ENCODE measurements around the gene AGAP3. TPM values are rescaled to one million over a fixed set of nuclear protein-coding genes. Genes with fewer than 3 reads are reported as not detected.

The AGAP3 gene
- total RNA-seq, 1 donor from 2014 or later: 152 TPM

DNA sequence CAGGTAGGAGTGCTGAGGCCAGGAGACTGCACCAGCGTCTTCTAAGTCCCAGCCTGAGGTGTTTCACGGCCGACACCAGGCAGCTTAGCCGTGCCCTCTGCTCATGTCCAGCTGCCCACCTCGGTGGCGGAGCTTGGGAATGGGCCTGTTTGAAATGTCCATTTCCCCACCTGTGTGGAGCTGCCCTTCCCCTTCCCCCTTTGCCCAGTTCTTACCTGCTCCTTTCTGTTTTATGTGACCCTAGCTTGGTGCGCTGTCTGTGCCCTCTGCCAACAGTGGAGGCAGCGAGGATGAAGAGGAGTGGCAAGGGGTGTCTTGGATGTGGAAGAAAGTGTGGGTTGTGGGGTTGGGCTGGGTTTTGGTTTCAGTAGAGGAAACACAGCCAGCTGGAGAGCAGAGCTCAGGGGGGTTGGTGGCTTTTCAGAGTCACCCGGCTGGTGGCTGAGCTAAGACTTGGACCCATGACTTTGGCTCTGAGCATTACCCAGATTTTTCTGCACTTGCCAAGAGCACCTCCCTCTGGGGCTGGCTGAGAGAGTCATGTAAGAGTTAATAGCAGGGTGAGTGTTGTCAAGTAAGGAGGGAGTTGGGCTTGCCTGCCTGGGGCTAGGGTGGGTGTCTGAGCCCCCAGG, 43.8 kb downstream of the AGAP3 start:
- H3K36me3 ChIP-seq: peaks cover 79% of the 10 kb centered on the region
- no peaks in the 10 kb centered on the region for H3K9me3 ChIP-seq
- H3K4me1 ChIP-seq: no peaks in the 10 kb centered on the region
- intact Hi-C loops (cut with DNase I): no loop called here
- ATAC-seq: no peak
- H3K27ac ChIP-seq: no peak overlapping the region
- no peak overlapping the region for H3K4me3 ChIP-seq
- no peaks in the 10 kb centered on the region for H3K27me3 ChIP-seq
- DNase-seq: no peak
- TF ChIP-seq, protein P1, sequence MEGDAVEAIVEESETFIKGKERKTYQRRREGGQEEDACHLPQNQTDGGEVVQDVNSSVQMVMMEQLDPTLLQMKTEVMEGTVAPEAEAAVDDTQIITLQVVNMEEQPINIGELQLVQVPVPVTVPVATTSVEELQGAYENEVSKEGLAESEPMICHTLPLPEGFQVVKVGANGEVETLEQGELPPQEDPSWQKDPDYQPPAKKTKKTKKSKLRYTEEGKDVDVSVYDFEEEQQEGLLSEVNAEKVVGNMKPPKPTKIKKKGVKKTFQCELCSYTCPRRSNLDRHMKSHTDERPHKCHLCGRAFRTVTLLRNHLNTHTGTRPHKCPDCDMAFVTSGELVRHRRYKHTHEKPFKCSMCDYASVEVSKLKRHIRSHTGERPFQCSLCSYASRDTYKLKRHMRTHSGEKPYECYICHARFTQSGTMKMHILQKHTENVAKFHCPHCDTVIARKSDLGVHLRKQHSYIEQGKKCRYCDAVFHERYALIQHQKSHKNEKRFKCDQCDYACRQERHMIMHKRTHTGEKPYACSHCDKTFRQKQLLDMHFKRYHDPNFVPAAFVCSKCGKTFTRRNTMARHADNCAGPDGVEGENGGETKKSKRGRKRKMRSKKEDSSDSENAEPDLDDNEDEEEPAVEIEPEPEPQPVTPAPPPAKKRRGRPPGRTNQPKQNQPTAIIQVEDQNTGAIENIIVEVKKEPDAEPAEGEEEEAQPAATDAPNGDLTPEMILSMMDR (IDR thresholded peaks at IDR 0.05): no peak

DNA sequence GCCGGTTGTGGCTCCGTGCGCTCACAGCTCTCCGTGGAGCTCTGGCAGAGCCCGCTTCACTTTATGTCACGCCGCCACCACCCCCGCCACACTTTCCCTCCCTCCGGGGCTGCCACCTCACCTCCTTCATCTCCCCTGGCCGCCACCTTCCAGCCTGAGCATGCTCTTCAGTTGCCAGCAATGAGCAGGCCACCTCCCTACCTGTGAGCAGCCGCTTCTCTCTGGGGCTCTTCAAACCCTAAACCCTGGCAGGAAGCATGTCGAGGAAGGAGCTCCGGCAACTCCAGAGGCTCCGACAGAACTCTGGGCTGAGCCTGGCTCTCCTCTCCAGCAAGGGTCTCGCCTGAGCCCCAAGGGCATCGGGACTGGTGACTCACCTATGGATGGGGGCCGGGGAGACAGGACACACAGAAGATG, 44.5 kb downstream of the AGAP3 start:
- no peak overlapping the region for H3K4me3 ChIP-seq
- H3K4me1 ChIP-seq: no peaks in the 10 kb centered on the region
- H3K27ac ChIP-seq: no peak overlapping the region
- intact Hi-C loops (cut with DNase I): no loop called here
- DNase-seq (no peak), ATAC-seq (no peak)
- H3K9me3 ChIP-seq: no peaks in the 10 kb centered on the region
- TF ChIP-seq, protein P1 (IDR thresholded peaks at IDR 0.05): no peak
- H3K36me3 ChIP-seq: peaks cover 82% of the 10 kb centered on the region
- no peaks in the 10 kb centered on the region for H3K27me3 ChIP-seq

DNA sequence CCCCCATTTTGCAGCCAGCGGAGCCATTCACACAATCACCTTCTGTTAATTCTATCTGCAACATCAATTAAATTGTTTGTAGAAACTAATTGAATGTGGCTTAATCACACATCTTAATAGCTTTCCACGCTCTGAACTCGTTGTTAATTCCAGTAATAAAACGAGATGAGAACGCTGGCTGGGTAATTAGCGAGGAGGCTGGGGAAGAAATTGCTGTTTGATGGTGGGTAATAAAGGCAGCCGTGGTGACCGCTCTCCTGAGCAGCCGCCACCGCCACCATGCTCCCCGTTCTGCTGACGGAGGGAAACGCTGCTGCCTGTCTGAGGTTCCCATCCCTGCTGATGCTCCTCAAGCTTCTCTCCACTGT, 44.9 kb downstream of the AGAP3 start:
- intact Hi-C loops (cut with DNase I): no loop called here
- Histone ChIP-seq H3K27ac (no peak overlapping the region), H3K9me3 (no peaks in the 10 kb centered on the region), H3K27me3 (no peaks in the 10 kb centered on the region), H3K4me1 (no peaks in the 10 kb centered on the region), H3K36me3 (peaks cover 87% of the 10 kb centered on the region), H3K4me3 (no peak overlapping the region)
- DNase-seq (no peak), ATAC-seq (no peak)
- TF ChIP-seq, protein P1 (IDR thresholded peaks at IDR 0.05): no peak

DNA sequence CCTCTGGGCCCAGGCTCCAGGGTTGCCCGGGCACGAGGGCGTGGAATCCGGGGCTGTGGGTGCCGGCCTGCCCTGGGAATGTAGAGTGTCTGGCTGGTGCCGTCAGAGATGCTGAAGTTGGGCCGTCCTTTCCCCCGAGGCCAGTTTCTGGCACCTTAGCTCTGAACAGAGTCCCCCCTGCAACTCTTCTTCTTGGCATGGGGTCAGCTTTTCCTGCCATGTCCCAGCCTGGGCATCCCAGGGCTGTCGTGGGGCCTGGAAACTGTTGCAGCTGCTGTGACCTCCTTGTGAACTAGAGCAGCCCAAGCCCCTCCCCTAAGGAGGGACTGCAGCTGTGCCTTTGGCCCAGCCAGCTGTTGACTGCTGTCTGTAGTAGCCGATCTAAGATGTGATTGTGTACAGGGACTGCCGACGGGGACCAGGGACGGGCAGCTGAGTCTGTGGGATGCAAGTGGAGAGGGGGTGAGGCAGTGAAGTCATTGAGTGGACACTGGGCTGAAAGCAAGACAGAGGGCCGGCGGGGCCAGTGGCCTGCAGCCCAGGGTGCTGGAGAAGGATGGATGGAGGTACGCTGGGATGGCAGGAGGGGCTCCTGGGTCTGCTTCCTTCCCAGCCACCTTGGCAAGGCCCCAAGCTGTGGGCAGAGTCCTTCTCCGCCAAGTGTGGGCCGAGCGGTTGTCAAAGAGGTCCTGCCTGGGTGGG, 45.5 kb downstream of the AGAP3 start:
- no peak for ATAC-seq
- TF ChIP-seq, protein P1 (IDR thresholded peaks at IDR 0.05): no peak
- intact Hi-C loops (cut with DNase I): no loop called here

DNA sequence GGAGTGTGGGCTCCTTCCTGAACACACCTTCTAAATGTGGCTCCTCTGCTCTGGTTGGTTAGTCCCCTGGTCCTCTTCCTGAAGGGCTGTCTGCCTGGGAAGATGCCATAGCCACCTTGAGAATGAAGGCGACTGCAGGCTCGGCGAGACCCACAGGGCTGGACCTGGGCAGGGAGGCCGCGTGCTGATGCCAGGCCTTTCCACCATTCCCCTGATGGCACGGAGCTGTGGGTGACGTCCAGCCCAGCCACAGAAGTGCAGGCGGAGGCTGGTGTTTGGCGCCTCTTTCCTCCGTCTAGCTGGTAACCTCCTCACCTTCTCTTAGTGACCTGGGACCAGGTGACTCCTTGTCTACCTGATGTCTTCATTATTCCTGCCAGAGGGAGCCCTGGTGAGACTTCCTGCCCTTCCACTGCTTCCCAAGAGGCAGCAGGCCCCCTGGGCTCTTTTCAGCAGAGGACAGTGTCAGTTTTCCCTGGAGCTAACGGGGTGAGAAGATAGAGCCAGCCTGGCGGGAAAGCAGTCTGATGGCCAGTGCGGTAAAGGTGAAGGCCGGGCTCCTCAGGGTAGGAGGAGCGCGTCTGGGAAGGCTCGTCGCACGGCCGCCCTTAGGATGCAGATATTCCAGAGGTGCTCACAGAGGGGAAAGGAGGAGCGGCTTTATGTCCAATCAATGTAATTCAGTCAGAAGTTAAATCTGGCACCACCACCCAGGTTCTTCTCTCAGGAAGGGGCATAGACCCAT, 46.4 kb downstream of the AGAP3 start:
- Histone ChIP-seq H3K36me3 (peaks cover 94% of the 10 kb centered on the region), H3K27me3 (no peaks in the 10 kb centered on the region), H3K9me3 (no peaks in the 10 kb centered on the region), H3K4me1 (no peaks in the 10 kb centered on the region), H3K27ac (no peak overlapping the region), H3K4me3 (no peak overlapping the region)
- TF ChIP-seq, protein P1 (IDR thresholded peaks at IDR 0.05): no peak
- no peak for DNase-seq
- intact Hi-C loops (cut with DNase I): no loop called here
- no peak for ATAC-seq

More for the DNA sequence above, 45.5 kb downstream of the AGAP3 start:
- Histone ChIP-seq H3K4me1 (no peaks in the 10 kb centered on the region), H3K4me3 (no peak overlapping the region), H3K9me3 (no peaks in the 10 kb centered on the region), H3K27ac (no peak overlapping the region), H3K36me3 (peaks cover 90% of the 10 kb centered on the region), H3K27me3 (no peaks in the 10 kb centered on the region)
- DNase-seq: no peak
